Renal cortical epithelial cell (primary cell): Measurements from ENCODE around the gene FRG2C. TPM values are rescaled to one million over a fixed set of nuclear protein-coding genes. Genes with fewer than 3 reads are reported as not detected.
"Not testable (repeated sequence)": the region's sequence is repeated elsewhere in the genome, so short reads cannot be mapped to it uniquely, and the experiment has no call there.

Source experiments
- DNase-seq: peaks from one replicate; pipeline ENCODE4 v3.0.0-alpha.2; 2011; ENCODE audit warnings: low read depth
- total RNA-seq: library from RNA; depleted of rRNA; stranded (reverse); fragments of >200 nt; gene quantifications from 2 replicates; pipeline ENCODE4 v1.2.3, GENCODE V29; 2014

The FRG2C gene
- total RNA-seq = not detected in 2 replicates

- not testable (repeated sequence) for DNase-seq
Observed at GRCh38 chr3:75664028-75664427, at the start of gene FRG2C. FRG2C (plus strand) TSS chr3:75664328; CDS start chr3:75664380, 52 bp downstream.

DNA sequence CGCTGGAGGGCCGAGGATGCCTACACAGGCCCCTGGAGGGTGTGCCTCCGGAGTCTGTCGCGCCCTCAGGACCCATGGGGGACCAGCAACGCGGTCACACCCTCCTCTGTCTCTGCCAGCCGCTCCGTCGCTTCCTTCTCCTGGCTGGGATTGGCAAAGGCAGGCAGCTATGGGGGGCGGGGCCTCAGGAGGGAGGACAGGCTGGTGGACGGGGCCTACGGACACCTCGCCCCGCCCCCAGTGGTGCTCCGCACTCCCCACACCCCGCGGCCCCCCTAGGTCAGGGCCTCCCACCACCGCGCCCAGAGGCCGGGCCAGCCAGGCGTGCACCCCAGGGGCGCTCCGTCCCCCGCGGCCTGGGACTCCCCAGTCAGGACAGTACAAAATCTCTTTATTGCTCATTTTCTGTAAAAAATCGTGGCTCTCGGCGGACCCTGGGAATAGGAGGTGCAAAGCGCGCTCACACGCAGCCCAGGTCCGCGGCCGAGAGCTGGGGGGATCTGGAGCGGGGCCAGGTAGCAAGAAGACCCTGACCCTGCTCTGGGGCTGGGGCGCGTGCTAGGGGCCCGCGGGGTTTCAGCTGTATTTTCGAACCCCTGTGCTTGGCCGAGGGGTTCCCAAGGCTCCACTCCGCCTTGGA lies 45.3 kb upstream of the FRG2C start:
- DNase-seq = not testable (repeated sequence)

DNA sequence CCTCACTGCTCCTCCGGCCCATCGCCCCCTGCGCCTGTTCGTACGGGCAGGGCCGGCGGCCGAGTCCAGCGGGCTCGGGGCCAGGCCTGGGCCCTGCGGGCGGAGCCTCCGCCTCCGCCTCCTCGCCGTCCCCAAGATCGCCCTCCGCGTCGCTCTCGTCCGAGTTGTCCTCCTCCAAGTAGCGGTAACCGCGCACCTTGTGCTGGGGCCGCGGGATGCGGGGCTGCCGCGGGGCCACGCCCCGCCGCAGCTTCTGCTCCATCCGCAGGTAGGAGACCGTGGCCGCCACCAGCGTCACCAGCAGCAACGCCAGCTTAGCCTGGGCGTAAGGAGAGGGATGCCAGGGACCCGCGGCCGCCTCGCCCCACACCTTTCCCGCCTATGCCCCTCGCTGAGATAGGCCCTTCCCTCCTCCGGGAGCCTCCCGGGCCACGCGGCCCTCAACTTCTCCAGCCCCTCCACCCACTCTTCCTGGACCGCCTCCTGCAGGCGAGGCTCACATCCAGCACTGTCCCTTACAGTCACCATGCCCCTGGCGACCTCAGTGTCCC lies 44.6 kb upstream of the FRG2C start:
- not testable (repeated sequence) for DNase-seq

GRCh38 chr3:75621772-75622171 lies 42.4 kb upstream of the FRG2C start:
- not testable (repeated sequence) for DNase-seq

DNA sequence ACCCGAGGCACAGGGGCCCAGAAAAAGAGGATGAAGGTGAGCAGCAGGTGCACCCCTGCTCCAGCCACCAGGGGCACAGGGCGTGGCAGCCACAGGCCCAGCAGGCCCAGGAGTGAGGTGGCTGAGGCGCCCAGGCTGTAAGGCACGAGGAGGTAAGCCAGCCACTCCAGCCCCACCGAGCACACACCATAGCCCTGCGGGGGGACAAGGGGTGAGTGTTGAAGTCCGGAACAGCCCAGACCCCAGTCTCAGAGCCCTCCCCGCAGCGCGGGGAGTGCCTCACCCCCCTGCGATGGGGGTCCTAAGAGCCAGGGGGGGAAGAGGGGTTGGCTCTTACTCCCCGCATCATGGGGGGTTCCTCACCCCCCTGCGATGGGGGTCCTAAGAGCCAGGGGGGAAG lies 40.5 kb upstream of the FRG2C start:
- DNase-seq = not testable (repeated sequence)

GRCh38 chr3:75630887-75631535 lies 33.1 kb upstream of the FRG2C start:
- not testable (repeated sequence) for DNase-seq

DNA sequence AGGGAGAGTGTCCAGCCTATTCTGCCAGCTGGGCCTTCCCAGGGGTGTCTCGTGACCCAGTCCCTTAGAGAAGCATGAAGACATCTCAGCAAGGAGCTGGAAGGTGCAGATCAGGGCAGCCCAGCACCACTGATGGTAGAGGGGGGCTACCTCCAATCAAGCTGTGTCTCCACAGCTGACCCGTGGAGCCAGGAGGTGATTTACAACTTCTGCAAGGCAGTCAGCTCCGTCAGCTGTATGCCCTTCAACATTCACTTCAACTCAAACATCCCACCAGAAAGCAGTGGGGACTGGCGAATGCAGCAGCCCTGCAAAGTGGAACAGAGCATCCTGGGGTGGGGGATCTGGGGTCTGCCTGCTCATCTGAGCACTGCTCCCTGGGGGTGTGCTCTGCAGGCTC lies 32.6 kb upstream of the FRG2C start:
- no peak for DNase-seq

- DNase-seq = not testable (repeated sequence)
Observed at GRCh38 chr3:75638947-75639346, 25.2 kb upstream of the FRG2C start.

DNA sequence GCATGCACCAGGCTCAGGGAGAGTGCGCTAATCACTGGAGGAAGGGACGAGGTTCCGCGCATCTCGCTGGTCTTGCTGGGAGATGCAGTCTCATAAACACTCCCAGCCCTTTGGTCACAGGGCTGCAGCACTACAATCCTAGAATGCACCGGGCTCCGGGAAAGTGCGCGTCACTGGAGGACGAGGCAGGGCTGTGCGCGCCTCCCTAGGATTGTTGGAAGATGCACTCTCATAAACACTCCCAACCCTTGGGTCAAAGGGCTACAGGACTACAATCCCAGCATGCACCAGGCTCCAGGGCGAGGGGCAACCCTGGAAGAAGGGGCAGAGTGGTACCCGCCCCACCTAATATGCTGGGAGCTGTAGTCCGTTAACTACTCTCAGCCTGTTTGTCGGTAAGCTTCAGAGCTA lies 23.0 kb upstream of the FRG2C start:
- DNase-seq = peak; percentile 73

DNA sequence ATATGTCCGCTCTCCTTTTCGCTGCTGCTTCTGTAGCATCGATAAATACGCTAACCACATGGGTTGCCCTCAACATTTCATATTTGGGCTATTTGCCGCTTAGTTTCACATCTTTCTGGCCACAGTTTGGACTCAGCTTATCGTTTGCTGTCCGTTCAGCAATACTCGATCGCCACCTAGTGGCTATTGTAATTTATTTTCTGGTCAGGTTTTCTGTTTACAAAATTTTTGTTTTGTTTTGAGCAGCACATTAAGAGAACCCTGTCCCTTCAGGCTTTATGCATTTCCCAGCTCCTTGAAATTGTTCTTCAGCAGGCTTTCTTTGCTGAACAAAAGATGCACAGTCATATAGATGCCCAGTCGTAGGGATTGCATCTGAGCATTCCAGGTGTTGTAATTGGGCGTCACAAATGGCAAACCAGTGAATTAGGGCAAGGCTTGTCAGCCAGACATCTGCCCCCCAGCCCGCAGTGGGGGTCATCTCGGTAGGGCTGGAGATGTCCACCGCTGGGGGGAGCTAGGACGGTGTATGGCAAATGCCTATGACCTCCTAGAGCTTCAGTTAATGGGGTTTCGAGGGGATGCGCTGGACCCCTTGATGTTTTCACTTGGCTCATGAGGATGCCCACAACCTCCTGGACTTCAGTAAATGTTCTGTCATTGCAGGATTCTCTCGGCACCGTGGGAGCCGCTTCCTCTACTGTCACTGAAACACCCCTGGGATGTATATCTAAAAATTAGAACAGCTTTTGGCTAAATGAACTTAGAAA lies 20.9 kb upstream of the FRG2C start:
- DNase-seq = peak; percentile 47

- DNase-seq = not testable (repeated sequence)
Observed at GRCh38 chr3:75645548-75645947, 18.6 kb upstream of the FRG2C start.

- no peak for DNase-seq
Observed at GRCh38 chr3:75650191-75650590, 13.9 kb upstream of the FRG2C start.

- not testable (repeated sequence) for DNase-seq
Observed at GRCh38 chr3:75655101-75655904, 8.8 kb upstream of the FRG2C start.

- DNase-seq = not testable (repeated sequence)
Observed at GRCh38 chr3:75655956-75656355, 8.2 kb upstream of the FRG2C start.

GRCh38 chr3:75658411-75659107 lies 5.6 kb upstream of the FRG2C start:
- DNase-seq = peak; percentile 45

GRCh38 chr3:75659108-75659433 lies 5.1 kb upstream of the FRG2C start:
- not testable (repeated sequence) for DNase-seq

GRCh38 chr3:75665626-75666025 lies 1.5 kb downstream of the FRG2C start:
- DNase-seq = not testable (repeated sequence)

DNA sequence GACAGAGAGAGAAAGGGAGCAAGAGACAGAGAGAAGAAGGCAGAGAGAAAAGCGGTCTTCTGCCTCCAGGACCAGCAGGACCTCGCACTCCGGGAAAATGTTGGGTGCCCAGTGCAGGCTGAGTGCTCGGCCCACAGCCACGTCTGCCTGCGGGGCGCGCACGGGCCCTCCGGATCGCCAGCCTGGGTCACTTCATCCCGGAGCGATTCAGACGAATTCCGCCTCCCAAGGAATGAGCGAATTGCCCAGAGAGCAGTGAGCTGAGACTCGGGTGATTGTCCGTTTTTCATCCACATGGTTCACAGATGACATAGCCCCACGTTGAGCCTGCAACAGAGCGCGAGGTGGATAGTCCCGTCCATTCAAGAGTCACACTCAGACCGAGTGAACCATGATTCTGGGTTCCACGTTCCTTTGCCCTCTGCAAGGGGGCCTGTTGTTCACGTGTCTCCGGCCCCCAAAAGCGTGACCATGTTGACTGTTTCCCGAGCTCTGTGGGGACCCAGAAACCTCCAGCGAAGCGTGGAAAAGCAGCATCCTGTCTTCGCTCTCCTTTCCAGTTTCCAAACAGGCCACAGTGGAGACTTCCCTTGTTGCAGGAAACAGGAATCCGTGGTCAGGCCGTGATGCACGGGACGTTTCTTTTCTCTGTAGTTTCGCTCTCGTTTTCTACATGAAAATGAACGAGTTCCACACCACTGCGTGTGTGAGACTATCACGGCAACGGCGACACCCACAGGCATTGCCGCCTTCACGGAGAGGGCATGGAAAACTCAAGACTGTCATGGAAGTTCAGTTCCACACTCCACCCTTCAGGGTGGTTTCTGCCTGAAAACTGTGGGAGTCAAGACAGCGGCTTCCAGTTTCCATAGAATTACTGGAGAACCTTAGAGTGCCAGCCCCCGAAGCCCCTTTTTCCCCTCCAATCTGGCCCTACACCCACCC lies 3.9 kb downstream of the FRG2C start:
- not testable (repeated sequence) for DNase-seq

DNA sequence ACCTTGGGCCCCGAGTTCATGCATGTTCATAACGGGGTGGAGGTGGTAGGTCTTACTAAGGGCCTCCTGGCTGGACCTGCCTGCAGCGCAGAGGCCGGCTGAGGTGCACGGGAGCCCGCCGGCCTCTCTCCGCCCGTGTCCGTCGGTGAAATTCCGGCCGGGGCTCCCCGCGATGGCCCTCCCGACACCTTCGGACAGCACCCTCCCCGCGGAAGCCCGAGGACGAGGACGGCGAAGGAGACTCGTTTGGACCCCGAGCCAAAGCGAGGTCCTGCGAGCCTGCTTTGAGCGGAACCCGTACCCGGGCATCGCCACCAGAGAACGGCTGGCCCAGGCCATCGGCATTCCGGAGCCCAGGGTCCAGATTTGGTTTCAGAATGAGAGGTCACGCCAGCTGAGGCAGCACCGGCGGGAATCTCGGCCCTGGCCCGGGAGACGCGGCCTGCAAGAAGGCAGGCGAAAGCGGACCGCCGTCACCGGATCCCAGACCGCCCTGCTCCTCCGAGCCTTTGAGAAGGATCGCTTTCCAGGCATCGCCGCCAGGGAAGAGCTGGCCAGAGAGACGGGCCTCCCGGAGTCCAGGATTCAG lies 4.7 kb downstream of the FRG2C start:
- DNase-seq = not testable (repeated sequence)
